ENCODE measurements around the gene AHCYL2.

DNA sequence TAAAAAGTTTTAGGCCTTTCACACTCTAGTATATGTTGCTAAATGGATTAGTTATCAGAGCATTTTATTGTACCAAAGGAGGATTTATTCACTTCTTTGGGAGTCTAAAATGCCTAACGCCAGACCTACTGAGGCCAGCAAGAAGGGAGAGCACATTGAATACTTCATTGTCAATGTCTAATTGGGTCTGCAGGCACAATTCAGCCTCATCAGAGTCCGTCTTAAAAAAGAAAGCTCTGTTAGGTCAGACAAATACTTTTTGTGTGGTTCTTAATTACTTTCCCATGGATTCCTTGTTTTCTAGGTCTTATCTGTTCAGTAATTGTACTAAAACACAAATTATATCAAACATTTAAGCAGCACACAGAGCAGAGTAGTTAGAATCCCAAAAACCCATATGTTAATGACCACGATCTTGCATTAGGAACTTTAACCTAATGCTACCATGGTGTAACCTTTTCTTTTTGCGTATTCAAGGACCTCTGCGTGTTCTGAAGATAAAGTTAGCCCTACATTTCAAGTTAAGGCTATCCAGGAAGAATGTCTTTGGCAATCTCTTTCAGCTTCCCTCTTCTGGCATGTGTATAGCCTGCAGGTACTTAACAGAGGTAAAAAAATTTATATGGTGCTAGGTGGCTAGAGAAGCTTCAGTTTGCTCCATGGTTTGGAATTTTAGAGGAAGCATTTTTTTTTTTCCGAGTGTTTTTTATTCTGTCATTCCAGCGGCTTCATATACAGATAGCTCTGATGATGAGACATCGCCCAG is 163.7 kb downstream of the AHCYL2 start:
- TF ChIP-seq, protein P1, sequence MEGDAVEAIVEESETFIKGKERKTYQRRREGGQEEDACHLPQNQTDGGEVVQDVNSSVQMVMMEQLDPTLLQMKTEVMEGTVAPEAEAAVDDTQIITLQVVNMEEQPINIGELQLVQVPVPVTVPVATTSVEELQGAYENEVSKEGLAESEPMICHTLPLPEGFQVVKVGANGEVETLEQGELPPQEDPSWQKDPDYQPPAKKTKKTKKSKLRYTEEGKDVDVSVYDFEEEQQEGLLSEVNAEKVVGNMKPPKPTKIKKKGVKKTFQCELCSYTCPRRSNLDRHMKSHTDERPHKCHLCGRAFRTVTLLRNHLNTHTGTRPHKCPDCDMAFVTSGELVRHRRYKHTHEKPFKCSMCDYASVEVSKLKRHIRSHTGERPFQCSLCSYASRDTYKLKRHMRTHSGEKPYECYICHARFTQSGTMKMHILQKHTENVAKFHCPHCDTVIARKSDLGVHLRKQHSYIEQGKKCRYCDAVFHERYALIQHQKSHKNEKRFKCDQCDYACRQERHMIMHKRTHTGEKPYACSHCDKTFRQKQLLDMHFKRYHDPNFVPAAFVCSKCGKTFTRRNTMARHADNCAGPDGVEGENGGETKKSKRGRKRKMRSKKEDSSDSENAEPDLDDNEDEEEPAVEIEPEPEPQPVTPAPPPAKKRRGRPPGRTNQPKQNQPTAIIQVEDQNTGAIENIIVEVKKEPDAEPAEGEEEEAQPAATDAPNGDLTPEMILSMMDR (conservative IDR thresholded peaks at IDR 0.05; ENCODE audit: low read length) = no peak
- TF ChIP-seq EZH2phosphoT487 (IDR thresholded peaks at IDR 0.05; ENCODE audit: borderline replicate concordance, low read depth, low read length) = no peak

All from OCI-LY7 (cell line).